22Rv1 (cell line): Measurements from ENCODE around the gene NFYB.

Source experiments
- ZFX ChIP-seq: fragments of 450-650 bp; IDR thresholded peaks from 2 replicates; pipeline ENCODE4 v1.6.1; 2017; ENCODE audit warnings: antibody characterized with exemption, borderline replicate concordance
- TF ChIP-seq, protein P1 (sequence below): fragments of 450-650 bp; IDR thresholded peaks from 2 replicates; pipeline ENCODE4 v1.5.1; 2017; ENCODE audit warnings: mild to moderate bottlenecking

DNA sequence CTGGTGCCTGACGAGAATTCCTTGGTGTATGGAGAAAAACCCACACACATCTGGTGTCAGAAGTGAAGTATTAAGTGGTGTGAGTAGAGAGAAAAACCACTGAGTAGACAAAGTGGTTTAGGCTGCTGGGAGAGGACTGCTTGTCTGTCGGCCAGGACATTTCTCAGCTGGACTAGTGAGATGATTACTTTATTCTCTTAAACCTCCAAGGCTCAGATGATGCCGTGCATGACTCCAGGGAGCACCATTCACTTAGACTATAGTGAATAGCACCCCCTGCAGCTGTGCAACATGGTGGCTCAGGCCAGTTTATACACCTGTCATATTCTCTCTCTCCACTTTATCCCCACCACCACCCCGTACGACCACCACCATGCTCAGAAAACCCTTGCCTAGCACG, 28.5 kb upstream of the NFYB start:
- TF ChIP-seq, protein P1, sequence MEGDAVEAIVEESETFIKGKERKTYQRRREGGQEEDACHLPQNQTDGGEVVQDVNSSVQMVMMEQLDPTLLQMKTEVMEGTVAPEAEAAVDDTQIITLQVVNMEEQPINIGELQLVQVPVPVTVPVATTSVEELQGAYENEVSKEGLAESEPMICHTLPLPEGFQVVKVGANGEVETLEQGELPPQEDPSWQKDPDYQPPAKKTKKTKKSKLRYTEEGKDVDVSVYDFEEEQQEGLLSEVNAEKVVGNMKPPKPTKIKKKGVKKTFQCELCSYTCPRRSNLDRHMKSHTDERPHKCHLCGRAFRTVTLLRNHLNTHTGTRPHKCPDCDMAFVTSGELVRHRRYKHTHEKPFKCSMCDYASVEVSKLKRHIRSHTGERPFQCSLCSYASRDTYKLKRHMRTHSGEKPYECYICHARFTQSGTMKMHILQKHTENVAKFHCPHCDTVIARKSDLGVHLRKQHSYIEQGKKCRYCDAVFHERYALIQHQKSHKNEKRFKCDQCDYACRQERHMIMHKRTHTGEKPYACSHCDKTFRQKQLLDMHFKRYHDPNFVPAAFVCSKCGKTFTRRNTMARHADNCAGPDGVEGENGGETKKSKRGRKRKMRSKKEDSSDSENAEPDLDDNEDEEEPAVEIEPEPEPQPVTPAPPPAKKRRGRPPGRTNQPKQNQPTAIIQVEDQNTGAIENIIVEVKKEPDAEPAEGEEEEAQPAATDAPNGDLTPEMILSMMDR, result no peak
- no peak for TF ChIP-seq ZFX
